Hippocampal formation (tissue), 2 donors: ENCODE data around the gene ARHGAP44.
A peak's percentile ranks its signal among the peaks of the same experiment; 100 is the strongest.

Experiments used
- DNase-seq, 2 donors: peaks; one replicate each; lab custom pipeline; 2025; lab: John Stamatoyannopoulos, UW

Gene ARHGAP44

GRCh38 chr17:13025687-13026086 is 236.4 kb downstream of the ARHGAP44 start:
- DNase-seq: no peak

DNA sequence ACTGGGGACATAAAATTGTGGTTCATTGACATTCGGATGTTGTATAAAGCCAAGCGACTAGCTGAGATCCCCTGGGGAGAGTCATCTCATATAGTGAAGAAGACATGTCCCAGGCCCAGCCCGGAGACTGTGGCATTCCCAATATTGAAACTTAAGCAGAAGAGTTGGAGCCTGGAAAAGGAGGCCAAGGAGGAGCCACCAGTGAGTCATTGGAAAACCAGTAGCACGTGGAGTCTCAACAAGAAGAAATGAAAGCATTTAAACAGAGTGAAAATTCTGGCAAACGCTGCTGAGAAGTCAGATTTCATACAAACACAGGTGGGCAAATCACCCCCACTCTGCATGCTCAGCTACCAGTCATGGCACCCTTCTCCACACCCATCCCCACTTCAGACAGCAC is 237.9 kb downstream of the ARHGAP44 start:
- DNase-seq: no peak

DNA sequence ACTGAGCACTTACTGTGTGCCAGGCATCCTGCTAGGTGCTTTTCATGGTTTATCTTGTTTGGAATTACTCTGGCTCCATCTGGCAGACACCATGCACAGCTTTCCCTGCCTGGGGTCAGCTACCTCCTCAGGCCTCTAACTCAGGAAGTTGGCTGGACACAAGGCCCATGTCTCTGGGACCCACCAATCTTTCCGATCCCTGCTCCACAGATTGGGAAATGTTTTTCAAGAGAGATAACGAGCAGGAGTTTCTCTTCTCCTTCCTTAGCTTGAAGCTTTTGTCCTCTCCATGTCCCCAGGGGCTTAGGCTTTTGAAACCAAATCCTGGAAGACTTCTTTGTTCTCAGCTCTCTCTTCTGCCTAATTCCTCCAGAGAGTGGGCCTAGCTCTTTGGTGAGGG is 240.0 kb downstream of the ARHGAP44 start:
- no peak for DNase-seq

GRCh38 chr17:13030056-13030455 is 240.8 kb downstream of the ARHGAP44 start:
- DNase-seq: no peak

GRCh38 chr17:13030459-13031300 is 241.4 kb downstream of the ARHGAP44 start:
- peak in 1 of 2 donors; percentile 8 for DNase-seq

- no peak for DNase-seq
Observed at GRCh38 chr17:13031718-13032350, 242.5 kb downstream of the ARHGAP44 start.

- no peak for DNase-seq
Observed at GRCh38 chr17:13035420-13035819, 246.1 kb downstream of the ARHGAP44 start.

DNA sequence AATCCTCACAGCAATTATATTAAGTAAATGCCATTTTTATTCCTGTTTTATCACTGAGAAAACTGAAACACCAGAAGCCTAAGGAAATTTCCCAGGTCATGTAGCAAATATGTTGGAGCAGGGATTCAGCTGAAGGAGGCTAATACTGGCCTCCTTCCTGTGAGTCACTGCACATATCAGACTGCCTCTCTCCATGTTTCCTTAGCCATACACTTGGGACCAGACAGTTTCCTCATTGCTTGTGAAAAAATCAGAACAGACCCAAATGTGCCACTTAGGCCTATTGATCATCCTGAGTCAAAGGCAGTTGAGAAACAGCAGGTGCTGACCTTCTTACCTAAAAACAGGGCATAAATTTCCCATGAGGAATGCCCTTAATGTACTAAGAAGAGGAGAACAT is 247.5 kb downstream of the ARHGAP44 start:
- no peak for DNase-seq

- DNase-seq: no peak
Observed at GRCh38 chr17:13038931-13039665, 249.8 kb downstream of the ARHGAP44 start.
